GM19467 (cell line): ENCODE measurements around the gene KREMEN2.
A peak's percentile ranks its signal among the peaks of the same experiment; 100 is the strongest.

Experiments used
- ATAC-seq: cut with Tn5 transposase; IDR thresholded peaks from one replicate; pipeline ENCODE4 v1.9.1; 2021; ENCODE audit warnings: mild to moderate bottlenecking, moderate library complexity; ENCODE audit not compliant: unreplicated experiment

Gene KREMEN2

GRCh38 chr16:2977440-2977839 is 13.4 kb downstream of the KREMEN2 start:
- no peak for ATAC-seq

GRCh38 chr16:2979669-2980226 is 15.7 kb downstream of the KREMEN2 start:
- peak; percentile 15 for ATAC-seq

- peak; percentile 75 for ATAC-seq
These were observed 16.4 kb downstream of the KREMEN2 start, which contains the start of gene PKMYT1 for GRCh38 chr16:2980227-2981176. Gene PKMYT1, minus strand, starts transcription at chr16:2980446. Its CDS starts 789 bp downstream, at chr16:2979657.

GRCh38 chr16:2981177-2981898 is 17.3 kb downstream of the KREMEN2 start:
- ATAC-seq, result no peak

GRCh38 chr16:2981899-2982250 is 17.8 kb downstream of the KREMEN2 start:
- ATAC-seq, result no peak

GRCh38 chr16:2982402-2982801 is 18.3 kb downstream of the KREMEN2 start:
- no peak for ATAC-seq

- ATAC-seq, result no peak
These were observed 19.6 kb downstream of the KREMEN2 start for GRCh38 chr16:2983706-2984136.

- no peak for ATAC-seq
These were observed 21.4 kb downstream of the KREMEN2 start for GRCh38 chr16:2985462-2985861.

GRCh38 chr16:2985893-2986355 is 21.8 kb downstream of the KREMEN2 start:
- ATAC-seq, result no peak

GRCh38 chr16:2986623-2987188 is 22.6 kb downstream of the KREMEN2 start:
- ATAC-seq, result no peak

- no peak for ATAC-seq
These were observed 23.2 kb downstream of the KREMEN2 start for GRCh38 chr16:2987286-2987685.

- no peak for ATAC-seq
These were observed 23.8 kb downstream of the KREMEN2 start for GRCh38 chr16:2987833-2988232.

- ATAC-seq, result no peak
These were observed 24.6 kb downstream of the KREMEN2 start for GRCh38 chr16:2988590-2989099.

- no peak for ATAC-seq
These were observed 26.8 kb downstream of the KREMEN2 start for GRCh38 chr16:2990891-2991290.

GRCh38 chr16:2991566-2992261 is 27.6 kb downstream of the KREMEN2 start:
- no peak for ATAC-seq

- ATAC-seq, result no peak
These were observed 28.5 kb downstream of the KREMEN2 start for GRCh38 chr16:2992383-2993081.

GRCh38 chr16:2996298-2996697 is 32.2 kb downstream of the KREMEN2 start:
- ATAC-seq, result no peak

GRCh38 chr16:2999929-3000328 is 35.9 kb downstream of the KREMEN2 start:
- no peak for ATAC-seq

- ATAC-seq, result no peak
These were observed 36.5 kb downstream of the KREMEN2 start for GRCh38 chr16:3000540-3000939.

GRCh38 chr16:3001316-3001715 is 37.2 kb downstream of the KREMEN2 start:
- no peak for ATAC-seq
